Mesodermal cell (in vitro differentiated cells): ENCODE data around the gene RUSF1.
"Not testable (repeated sequence)": the region's sequence is repeated elsewhere in the genome, so short reads cannot be mapped to it uniquely, and the experiment has no call there.

Experiments used
- H3K27ac ChIP-seq: 2 replicates; pipeline ENCODE4 v1.7.0; 2013; ENCODE audit warnings: mild to moderate bottlenecking, low read depth, low read length, moderate library complexity; ENCODE audit not compliant: severe bottlenecking
- H3K36me3 ChIP-seq: 2 replicates; pipeline ENCODE4 v1.7.1; 2013; ENCODE audit warnings: mild to moderate bottlenecking, low read length, moderate library complexity; ENCODE audit not compliant: control insufficient read depth, insufficient read depth
- H3K4me1 ChIP-seq: one replicate; pipeline ENCODE4 v1.7.1; 2013; ENCODE audit warnings: mild to moderate bottlenecking, low read length; ENCODE audit not compliant: insufficient read depth, control insufficient read depth, poor library complexity, severe bottlenecking
- H3K4me3 ChIP-seq: 2 replicates; pipeline ENCODE4 v1.7.0; 2013; ENCODE audit warnings: low read length, control low read depth, mild to moderate bottlenecking; ENCODE audit not compliant: insufficient read depth, poor library complexity, severe bottlenecking; ENCODE audit errors: extremely low read depth
- H3K9me3 ChIP-seq: 2 replicates; pipeline ENCODE4 v1.7.1; 2013; ENCODE audit warnings: mild to moderate bottlenecking, low read length, moderate library complexity; ENCODE audit not compliant: control insufficient read depth
- WGBS, 2 experiments: methylation state at CpG; one replicate each; pipeline ENCODE4 v1.1.5; 2013; ENCODE audit warnings: missing lambda C conversion rate in 2 of 2; ENCODE audit not compliant: insufficient coverage in 2 of 2; 5-methylcytosine and 5-hydroxymethylcytosine counted together

RUSF1 gene

GRCh38 chr16:31517800-31518402, 9.7 kb upstream of the RUSF1 start:
- no peaks in the 10 kb centered on the region for H3K36me3 ChIP-seq
- H3K27ac ChIP-seq: no peak overlapping the region
- no peaks in the 10 kb centered on the region for H3K4me1 ChIP-seq
- no peak overlapping the region for H3K4me3 ChIP-seq
- H3K9me3 ChIP-seq: no peaks in the 10 kb centered on the region
- 76% methylated on average over 2 of the region's 4 CpGs; no CpG with 5 or more reads in 1 of the 2 experiments for WGBS, 2 experiments

- Histone ChIP-seq H3K4me3 (no peak overlapping the region), H3K9me3 (no peaks in the 10 kb centered on the region), H3K36me3 (no peaks in the 10 kb centered on the region), H3K27ac (no peak overlapping the region), H3K4me1 (no peaks in the 10 kb centered on the region)
Measured at GRCh38 chr16:31513884-31514283, 5.7 kb upstream of the RUSF1 start.

DNA sequence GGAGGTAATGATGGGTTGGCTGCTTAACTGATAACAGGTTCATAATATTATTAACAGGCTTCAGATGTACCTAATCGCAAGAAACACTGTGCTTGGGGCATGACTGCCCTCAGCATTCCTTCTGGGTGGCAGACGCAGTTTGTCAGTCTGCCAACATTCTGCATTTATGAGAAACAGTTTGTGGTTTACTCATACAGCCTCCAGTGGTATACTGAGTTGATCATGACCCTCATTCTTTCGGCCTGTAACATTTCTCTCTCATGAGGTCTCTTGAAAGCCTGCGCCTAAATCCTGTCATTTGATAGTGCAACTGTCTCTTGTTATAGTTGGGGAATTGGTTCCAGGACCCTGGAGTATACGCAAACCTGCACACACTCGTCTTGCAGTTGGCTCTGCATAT, 4.9 kb upstream of the RUSF1 start:
- no peaks in the 10 kb centered on the region for H3K9me3 ChIP-seq
- no peak overlapping the region for H3K27ac ChIP-seq
- WGBS, 2 experiments: 43 to 48% methylated on average over 2 to 4 of the region's 6 CpGs
- H3K4me1 ChIP-seq: no peaks in the 10 kb centered on the region
- no peak overlapping the region for H3K4me3 ChIP-seq
- H3K36me3 ChIP-seq: no peaks in the 10 kb centered on the region

- Histone ChIP-seq H3K4me3 (peak overlapping the region; percentile 96), H3K36me3 (peaks cover 22% of the 10 kb centered on the region), H3K27ac (peak overlapping the region; percentile 98), H3K9me3 (no peaks in the 10 kb centered on the region), H3K4me1 (peaks cover 6% of the 10 kb centered on the region)
- WGBS, 2 experiments: 60 to 67% methylated on average over 2 to 4 of the region's 6 CpGs
Measured at GRCh38 chr16:31508706-31509195, 560 bp upstream of the RUSF1 start.

DNA sequence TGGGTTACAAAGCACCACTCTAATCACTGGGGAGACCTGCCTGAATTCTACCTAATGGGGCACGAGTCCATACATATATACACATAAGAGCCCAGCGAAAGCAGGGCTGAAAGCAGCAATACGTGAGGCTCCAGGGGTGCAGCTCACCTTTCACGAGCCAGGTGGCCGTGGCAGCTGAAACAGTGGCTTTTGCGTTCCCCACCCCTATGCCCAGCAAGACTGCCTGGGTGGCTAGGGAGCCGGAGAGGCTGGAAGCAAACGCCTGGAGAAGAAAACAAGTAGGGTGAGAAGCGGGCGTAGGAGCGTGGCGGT, 618 bp downstream of the RUSF1 start:
- peaks cover 6% of the 10 kb centered on the region for H3K4me1 ChIP-seq
- 2 to 10% methylated on average over 2 to 11 of the region's 12 CpGs for WGBS, 2 experiments
- H3K9me3 ChIP-seq: no peaks in the 10 kb centered on the region
- peaks cover 22% of the 10 kb centered on the region for H3K36me3 ChIP-seq
- peak overlapping the region; percentile 98 for H3K27ac ChIP-seq
- H3K4me3 ChIP-seq: peak overlapping the region; percentile 96

DNA sequence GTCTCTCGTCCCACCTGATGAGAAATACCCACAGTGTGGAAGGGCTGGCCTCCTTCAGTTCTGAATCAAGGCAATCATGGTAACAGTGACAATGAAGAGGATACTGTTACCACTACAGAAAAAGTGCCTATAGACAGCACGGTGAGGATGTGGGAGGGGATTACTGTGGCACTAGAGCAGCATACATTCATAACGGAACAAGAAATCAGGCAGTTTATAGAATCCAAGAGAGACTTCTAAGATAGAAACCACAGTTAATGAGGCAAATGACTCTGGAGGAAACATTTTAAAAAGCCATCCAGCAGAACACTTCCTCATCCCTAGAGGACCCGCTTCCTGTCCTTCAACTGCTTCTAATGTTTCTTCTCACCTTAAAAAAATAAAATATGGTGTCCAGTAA, 2.7 kb downstream of the RUSF1 start:
- no peak overlapping the region for H3K27ac ChIP-seq
- H3K36me3 ChIP-seq: peaks cover 25% of the 10 kb centered on the region
- peaks cover 6% of the 10 kb centered on the region for H3K4me1 ChIP-seq
- H3K9me3 ChIP-seq: no peaks in the 10 kb centered on the region
- H3K4me3 ChIP-seq: no peak overlapping the region
- WGBS, 2 experiments: 100% methylated on average over 1 of the region's 4 CpGs

- 90 to 94% methylated on average over 5 to 6 of the region's 8 CpGs for WGBS, 2 experiments
- peaks cover 37% of the 10 kb centered on the region for H3K36me3 ChIP-seq
- no peak overlapping the region for H3K27ac ChIP-seq
- no peaks in the 10 kb centered on the region for H3K9me3 ChIP-seq
- no peak overlapping the region for H3K4me3 ChIP-seq
- peaks cover 6% of the 10 kb centered on the region for H3K4me1 ChIP-seq
Measured at GRCh38 chr16:31504159-31504558, 4.0 kb downstream of the RUSF1 start.

- H3K36me3 ChIP-seq: peaks cover 44% of the 10 kb centered on the region
- H3K4me3 ChIP-seq, H3K27ac ChIP-seq, H3K4me1 ChIP-seq, H3K9me3 ChIP-seq: not testable (repeated sequence)
- WGBS, 2 experiments: 93% methylated on average over 6 of the region's 8 CpGs
Measured at GRCh38 chr16:31503555-31503954, 4.6 kb downstream of the RUSF1 start.

DNA sequence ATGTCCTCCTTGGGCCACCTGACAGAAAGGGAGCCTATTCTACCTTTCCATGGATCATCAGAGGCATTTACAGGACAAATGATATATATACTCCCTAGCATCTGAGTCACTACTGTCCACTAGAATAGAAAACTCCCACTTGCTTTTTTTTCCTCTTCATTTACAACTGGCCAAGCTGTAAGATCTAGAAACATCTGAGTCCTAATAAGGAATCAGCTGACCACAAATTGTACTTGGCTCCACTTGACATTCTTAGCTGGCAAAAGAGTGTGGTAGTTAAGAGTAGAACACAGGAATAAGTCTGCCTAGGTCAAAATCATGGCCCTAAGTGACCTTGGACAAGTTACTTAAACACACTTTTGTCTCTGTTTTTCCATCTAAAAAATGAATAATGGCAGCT, 5.2 kb downstream of the RUSF1 start:
- H3K27ac ChIP-seq: no peak overlapping the region
- H3K4me3 ChIP-seq: no peak overlapping the region
- H3K9me3 ChIP-seq: no peaks in the 10 kb centered on the region
- H3K4me1 ChIP-seq: peaks cover 6% of the 10 kb centered on the region
- H3K36me3 ChIP-seq: peaks cover 49% of the 10 kb centered on the region

- peaks cover 60% of the 10 kb centered on the region for H3K36me3 ChIP-seq
Measured at GRCh38 chr16:31501966-31502348, 6.2 kb downstream of the RUSF1 start.

DNA sequence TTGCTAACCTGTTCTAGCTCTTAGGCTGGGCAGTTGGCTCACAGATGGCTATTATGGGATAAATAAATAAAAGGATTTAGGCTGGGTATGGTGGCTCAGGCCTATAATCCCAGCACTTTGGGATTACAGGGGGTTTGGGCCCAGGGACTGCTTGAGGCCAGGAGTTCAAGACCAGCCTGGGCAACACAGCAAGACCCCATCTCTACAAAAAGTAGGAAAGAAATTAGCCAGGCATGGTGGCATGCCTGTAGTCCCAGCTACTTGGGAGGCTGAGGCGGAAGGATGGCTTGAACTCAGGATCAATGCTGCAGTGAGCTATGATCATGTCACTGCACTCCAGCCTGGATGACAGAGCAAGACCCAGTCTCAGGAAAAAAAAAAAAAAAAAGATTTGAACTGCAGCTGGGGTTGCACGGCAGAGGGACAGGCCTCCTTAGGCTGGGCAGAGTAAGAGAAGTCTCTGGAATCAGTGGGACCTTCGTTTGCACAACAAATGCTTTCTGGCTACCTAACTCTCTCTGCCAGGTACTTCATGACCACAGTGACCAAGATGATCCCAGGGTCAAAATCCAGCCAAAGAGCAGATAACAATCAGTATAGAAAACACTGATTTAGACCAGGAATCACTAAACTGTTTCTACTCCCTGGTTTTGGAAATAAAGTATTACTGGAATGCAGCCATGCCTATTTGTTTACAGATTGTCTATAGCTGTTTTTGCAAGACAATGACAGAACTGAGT, 6.8 kb downstream of the RUSF1 start:
- Histone ChIP-seq H3K4me3 (no peak overlapping the region), H3K4me1 (no peaks in the 10 kb centered on the region), H3K27ac (no peak overlapping the region), H3K9me3 (no peaks in the 10 kb centered on the region), H3K36me3 (peaks cover 60% of the 10 kb centered on the region)
- WGBS, 2 experiments: 66 to 75% methylated on average over 2 to 3 of the region's 3 CpGs

More at GRCh38 chr16:31501966-31502348, 6.2 kb downstream of the RUSF1 start:
- Histone ChIP-seq H3K4me3 (no peak overlapping the region), H3K9me3 (no peaks in the 10 kb centered on the region), H3K27ac (no peak overlapping the region), H3K4me1 (peaks cover 2% of the 10 kb centered on the region)
- WGBS, 2 experiments: 78 to 90% methylated on average over 3 to 4 of the region's 4 CpGs
